ENCODE data around the gene RAP1GAP.
A peak's percentile ranks its signal among the peaks of the same experiment; 100 is the strongest.

RAP1GAP gene

GRCh38 chr1:21576031-21576797 lies 92.9 kb downstream of the RAP1GAP start:
- Histone ChIP-seq H3K36me3 (no peaks in the 10 kb centered on the region), H3K27me3 (no peaks in the 10 kb centered on the region), H3K4me3 (ENCODE audit: low read depth, low read length) (no peak overlapping the region), H3K9me3 (no peaks in the 10 kb centered on the region), H3K4me1 (0 out of 2 replicates have a peak, but pooled peaks cover 6% of the 10 kb centered on the region)
- DNase-seq: no peak
- no peak for TF ChIP-seq CTCF (IDR thresholded peaks at IDR 0.05; ENCODE audit: low read depth, low read length)

GRCh38 chr1:21575351-21575942 lies 93.7 kb downstream of the RAP1GAP start:
- H3K4me3 ChIP-seq (ENCODE audit: low read depth, low read length): no peak overlapping the region
- 0 out of 2 replicates have a peak, but pooled peaks cover 6% of the 10 kb centered on the region for H3K4me1 ChIP-seq
- H3K9me3 ChIP-seq: no peaks in the 10 kb centered on the region
- DNase-seq: no peak
- no peaks in the 10 kb centered on the region for H3K27me3 ChIP-seq
- no peak for TF ChIP-seq CTCF (IDR thresholded peaks at IDR 0.05; ENCODE audit: low read depth, low read length)
- H3K36me3 ChIP-seq: no peaks in the 10 kb centered on the region

- H3K9me3 ChIP-seq: no peaks in the 10 kb centered on the region
- DNase-seq: peak; percentile 45
- no peaks in the 10 kb centered on the region for H3K27me3 ChIP-seq
- no peaks in the 10 kb centered on the region for H3K36me3 ChIP-seq
- TF ChIP-seq CTCF (IDR thresholded peaks at IDR 0.05; ENCODE audit: low read depth, low read length): no peak
- H3K4me1 ChIP-seq: 0 out of 2 replicates have a peak, but pooled peaks cover 6% of the 10 kb centered on the region
- H3K4me3 ChIP-seq (ENCODE audit: low read depth, low read length): no peak overlapping the region
These were observed 94.5 kb downstream of the RAP1GAP start for GRCh38 chr1:21574466-21575151.

- Histone ChIP-seq H3K4me3 (ENCODE audit: low read depth, low read length) (no peak overlapping the region), H3K4me1 (0 out of 2 replicates have a peak, but pooled peaks cover 6% of the 10 kb centered on the region), H3K27me3 (no peaks in the 10 kb centered on the region), H3K36me3 (no peaks in the 10 kb centered on the region), H3K9me3 (no peaks in the 10 kb centered on the region)
- TF ChIP-seq CTCF (IDR thresholded peaks at IDR 0.05; ENCODE audit: low read depth, low read length): peak; percentile 54
- DNase-seq: peak; percentile 70
These were observed 95.1 kb downstream of the RAP1GAP start for GRCh38 chr1:21573971-21574465.

GRCh38 chr1:21573475-21573874 lies 95.7 kb downstream of the RAP1GAP start:
- Histone ChIP-seq H3K4me3 (ENCODE audit: low read depth, low read length) (no peak overlapping the region), H3K36me3 (no peaks in the 10 kb centered on the region), H3K27me3 (no peaks in the 10 kb centered on the region), H3K4me1 (0 out of 2 replicates have a peak, but pooled peaks cover 6% of the 10 kb centered on the region), H3K9me3 (no peaks in the 10 kb centered on the region)
- DNase-seq: no peak
- TF ChIP-seq CTCF (IDR thresholded peaks at IDR 0.05; ENCODE audit: low read depth, low read length): no peak
